ENCODE measurements around the gene KCTD3. TPM values are rescaled to one million over a fixed set of nuclear protein-coding genes. Genes with fewer than 3 reads are reported as not detected.

KCTD3 gene
- total RNA-seq, 1 experiment from 2014 or later: 46.7 TPM

GRCh38 chr1:215584389-215584788 lies 17.3 kb downstream of the KCTD3 start:
- H3K79me2 ChIP-seq (ENCODE audit: insufficient read depth, low read length): peaks cover 12% of the 10 kb centered on the region; the same call in 1 of the 2 replicates
- no peak overlapping the region for H3K4me3 ChIP-seq (replicated peaks in 1 of 2; ENCODE audit: low read depth in 1 of 2, low read length in 2 of 2)
- no peak overlapping the region for H2AFZ ChIP-seq (ENCODE audit: low read depth, low read length, poor library complexity, severe bottlenecking)
- no peaks in the 10 kb centered on the region for H3K9me3 ChIP-seq (ENCODE audit: control insufficient read depth in 1 of 2, insufficient read depth in 1 of 2, low read depth in 1 of 2, low read length in 2 of 2)
- H4K20me1 ChIP-seq (ENCODE audit: insufficient read depth): no peaks in the 10 kb centered on the region
- RAD21 ChIA-PET (ENCODE audit: low non-redundant PET in 1 of 2, low total read pairs in 2 of 2, uncharacterized antibody in 2 of 2, unreplicated experiment in 2 of 2): no interaction called here
- H3K9me2 ChIP-seq (ENCODE audit: insufficient read depth): no peaks in the 10 kb centered on the region
- H3K27ac ChIP-seq (ENCODE audit: low read depth, low read length): no peak overlapping the region
- intact Hi-C loops (cut with micrococcal nuclease): no loop called here
- H3K4me1 ChIP-seq (ENCODE audit: control insufficient read depth in 1 of 2, insufficient read depth in 2 of 2, low read length in 2 of 2): peaks cover 12 to 34% of the 10 kb centered on the region in 2 experiments
- POLR2A ChIA-PET: no interaction called here
- TF ChIP-seq RAD21 (IDR thresholded peaks at IDR 0.05; ENCODE audit: low read depth): no peak
- no peak for TF ChIP-seq CBX3 (IDR thresholded peaks at IDR 0.05; ENCODE audit: low read depth)
- DNase-seq (ENCODE audit: low read depth, low spot score): no peak
- peaks cover 10 to 11% of the 10 kb centered on the region in 2 experiments; a peak in 1 of 4 replicates for H3K36me3 ChIP-seq (ENCODE audit: control insufficient read depth in 1 of 2, insufficient read depth in 2 of 2, low read length in 2 of 2)
- ATAC-seq: no peak
- BruUV-seq (replicated peaks): no TSS peak
- H3K4me2 ChIP-seq (ENCODE audit: low read length): peak overlapping the region; percentile 81; the same call in 1 of the 2 replicates
- no peak overlapping the region for H3K9ac ChIP-seq (ENCODE audit: low read length)
- CTCF ChIA-PET: no interaction called here
- no peaks in the 10 kb centered on the region for H3K27me3 ChIP-seq (ENCODE audit: insufficient read depth, low read length)

- peaks cover 25% of the 10 kb centered on the region for H3K79me2 ChIP-seq (ENCODE audit: insufficient read depth, low read length)
- 0 out of 4 replicates have a peak, but pooled peaks cover 2 to 3% of the 10 kb centered on the region in 2 experiments for H3K36me3 ChIP-seq (ENCODE audit: control insufficient read depth in 1 of 2, insufficient read depth in 2 of 2, low read length in 2 of 2)
- no peak overlapping the region for H3K4me3 ChIP-seq (replicated peaks in 1 of 2; ENCODE audit: low read depth in 1 of 2, low read length in 2 of 2)
- no peaks in the 10 kb centered on the region for H3K9me2 ChIP-seq (ENCODE audit: insufficient read depth)
- no peak overlapping the region for H3K9ac ChIP-seq (ENCODE audit: low read length)
- POLR2A ChIA-PET: no interaction called here
- TF ChIP-seq YY1 (IDR thresholded peaks at IDR 0.05; ENCODE audit: extremely low read depth, insufficient replicate concordance, low read depth, low read length) (no peak), ELF1 (IDR thresholded peaks at IDR 0.05; ENCODE audit: borderline replicate concordance, low read depth) (no peak)
- DNase-seq (ENCODE audit: low read depth, low spot score) (no peak), ATAC-seq (no peak)
- no peaks in the 10 kb centered on the region for H3K9me3 ChIP-seq (ENCODE audit: control insufficient read depth in 1 of 2, insufficient read depth in 1 of 2, low read depth in 1 of 2, low read length in 2 of 2)
- no peaks in the 10 kb centered on the region for H3K27me3 ChIP-seq (ENCODE audit: insufficient read depth, low read length)
- CTCF ChIA-PET: no interaction called here
- RAD21 ChIA-PET (ENCODE audit: low non-redundant PET in 1 of 2, low total read pairs in 2 of 2, uncharacterized antibody in 2 of 2, unreplicated experiment in 2 of 2): no interaction called here
- intact Hi-C loops (cut with micrococcal nuclease): no loop called here
- BruUV-seq (replicated peaks): no TSS peak
- peaks cover 9 to 11% of the 10 kb centered on the region in 2 experiments for H3K4me1 ChIP-seq (ENCODE audit: control insufficient read depth in 1 of 2, insufficient read depth in 2 of 2, low read length in 2 of 2)
- H3K27ac ChIP-seq (ENCODE audit: low read depth, low read length): no peak overlapping the region
- H4K20me1 ChIP-seq (ENCODE audit: insufficient read depth): no peaks in the 10 kb centered on the region
- no peak overlapping the region for H3K4me2 ChIP-seq (ENCODE audit: low read length)
- H2AFZ ChIP-seq (ENCODE audit: low read depth, low read length, poor library complexity, severe bottlenecking): no peak overlapping the region
Observed at GRCh38 chr1:215589650-215590435, 22.7 kb downstream of the KCTD3 start.
